HG03558 (cell line): ENCODE data around the gene MTFR1L.
A peak's percentile ranks its signal among the peaks of the same experiment; 100 is the strongest.

Experiments
- ATAC-seq: cut with Tn5 transposase; IDR thresholded peaks from one replicate; pipeline ENCODE4 v1.9.1; 2021; ENCODE audit warnings: moderate number of reproducible peaks; ENCODE audit not compliant: unreplicated experiment; ENCODE audit errors: extremely low read depth

The MTFR1L gene

GRCh38 chr1:25787760-25788166 is 32.0 kb upstream of the MTFR1L start:
- ATAC-seq, result no peak

GRCh38 chr1:25790472-25790871 is 29.3 kb upstream of the MTFR1L start:
- ATAC-seq, result no peak

- no peak for ATAC-seq
These were observed 27.6 kb upstream of the MTFR1L start for GRCh38 chr1:25792115-25792514.

- ATAC-seq, result no peak
These were observed 26.1 kb upstream of the MTFR1L start for GRCh38 chr1:25793585-25794170.

GRCh38 chr1:25794325-25794724 is 25.4 kb upstream of the MTFR1L start:
- no peak for ATAC-seq

GRCh38 chr1:25795211-25795610 is 24.5 kb upstream of the MTFR1L start:
- ATAC-seq, result no peak

GRCh38 chr1:25795946-25796810 is 23.6 kb upstream of the MTFR1L start:
- no peak for ATAC-seq

GRCh38 chr1:25796811-25797458 is 22.8 kb upstream of the MTFR1L start:
- no peak for ATAC-seq

- no peak for ATAC-seq
These were observed 21.8 kb upstream of the MTFR1L start for GRCh38 chr1:25797939-25798338.

- ATAC-seq, result no peak
These were observed 20.9 kb upstream of the MTFR1L start for GRCh38 chr1:25798666-25799351.

GRCh38 chr1:25799352-25799934 is 20.3 kb upstream of the MTFR1L start:
- no peak for ATAC-seq

- no peak for ATAC-seq
These were observed 19.6 kb upstream of the MTFR1L start, which contains the start of gene SELENON for GRCh38 chr1:25799935-25800702. SELENON (plus strand) TSS chr1:25800193; CDS start chr1:25800231, 38 bp downstream.

- ATAC-seq, result no peak
These were observed 18.9 kb upstream of the MTFR1L start for GRCh38 chr1:25800703-25801377.

GRCh38 chr1:25802915-25803314 is 16.8 kb upstream of the MTFR1L start:
- peak; percentile 45 for ATAC-seq

GRCh38 chr1:25803368-25803767 is 16.4 kb upstream of the MTFR1L start:
- no peak for ATAC-seq

GRCh38 chr1:25804244-25804963 is 15.3 kb upstream of the MTFR1L start:
- no peak for ATAC-seq

GRCh38 chr1:25804964-25805862 is 14.5 kb upstream of the MTFR1L start:
- ATAC-seq, result no peak
